GM18508 (cell line): ENCODE results near the gene FBL.
"Not testable (repeated sequence)": the region's sequence is repeated elsewhere in the genome, so short reads cannot be mapped to it uniquely, and the experiment has no call there.

ENCODE experiments used
- ATAC-seq: cut with Tn5 transposase; IDR thresholded peaks from one replicate; pipeline ENCODE4 v1.9.1; 2021; ENCODE audit warnings: moderate number of reproducible peaks; ENCODE audit not compliant: insufficient read depth, unreplicated experiment

Gene FBL

DNA sequence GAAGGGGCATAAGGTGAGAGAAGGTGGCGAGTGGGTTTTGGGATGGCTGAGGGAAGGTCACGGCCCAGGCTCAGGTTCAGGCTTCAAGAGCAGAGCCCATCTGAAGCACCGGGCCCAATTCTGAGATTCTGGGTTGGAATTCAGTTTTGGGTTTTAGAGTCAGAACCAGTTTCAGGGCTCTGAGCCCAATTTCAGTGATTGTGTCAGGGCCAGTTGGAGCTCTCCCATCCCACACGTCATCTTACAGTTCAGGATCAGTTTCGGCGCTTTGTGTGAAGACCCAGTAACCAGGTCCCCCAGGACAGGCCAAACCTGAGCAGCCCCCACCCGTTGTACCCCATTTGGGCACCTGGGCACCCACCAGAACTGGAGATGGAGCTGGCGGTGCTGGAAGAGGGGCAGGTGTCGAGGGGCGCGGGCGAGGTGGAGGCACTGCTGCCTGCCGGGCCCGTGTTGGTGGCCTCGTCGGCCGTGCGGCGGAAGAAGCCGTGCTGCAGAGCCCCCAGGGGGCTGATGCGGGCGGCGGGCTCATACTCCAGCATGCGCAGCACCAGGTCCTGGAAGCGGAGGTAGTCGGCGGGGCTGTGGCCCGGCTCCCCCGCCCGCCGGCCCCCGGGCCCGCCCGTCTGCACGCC, 19.8 kb downstream of the FBL start:
- ATAC-seq = no peak

GRCh38 chr19:39825531-39826076, 20.6 kb downstream of the FBL start:
- no peak for ATAC-seq

DNA sequence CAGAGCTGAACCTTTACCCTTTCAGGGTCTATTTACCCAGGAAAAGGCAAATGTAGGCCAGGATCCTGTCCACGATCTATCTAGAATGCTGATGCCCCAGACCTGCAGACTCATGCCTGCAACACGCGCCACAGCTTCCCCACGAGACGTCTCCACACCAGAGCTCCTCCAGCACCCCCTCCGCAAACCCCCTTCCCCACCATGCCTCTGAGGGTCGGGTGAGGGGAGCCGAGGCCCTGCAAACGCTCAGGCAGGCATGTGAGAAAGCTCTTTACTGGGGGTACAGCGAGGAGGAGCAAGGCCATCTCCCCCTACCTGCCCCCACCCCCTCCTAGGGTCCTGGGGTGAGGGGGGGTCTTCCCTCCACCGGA, 21.1 kb downstream of the FBL start:
- no peak for ATAC-seq

DNA sequence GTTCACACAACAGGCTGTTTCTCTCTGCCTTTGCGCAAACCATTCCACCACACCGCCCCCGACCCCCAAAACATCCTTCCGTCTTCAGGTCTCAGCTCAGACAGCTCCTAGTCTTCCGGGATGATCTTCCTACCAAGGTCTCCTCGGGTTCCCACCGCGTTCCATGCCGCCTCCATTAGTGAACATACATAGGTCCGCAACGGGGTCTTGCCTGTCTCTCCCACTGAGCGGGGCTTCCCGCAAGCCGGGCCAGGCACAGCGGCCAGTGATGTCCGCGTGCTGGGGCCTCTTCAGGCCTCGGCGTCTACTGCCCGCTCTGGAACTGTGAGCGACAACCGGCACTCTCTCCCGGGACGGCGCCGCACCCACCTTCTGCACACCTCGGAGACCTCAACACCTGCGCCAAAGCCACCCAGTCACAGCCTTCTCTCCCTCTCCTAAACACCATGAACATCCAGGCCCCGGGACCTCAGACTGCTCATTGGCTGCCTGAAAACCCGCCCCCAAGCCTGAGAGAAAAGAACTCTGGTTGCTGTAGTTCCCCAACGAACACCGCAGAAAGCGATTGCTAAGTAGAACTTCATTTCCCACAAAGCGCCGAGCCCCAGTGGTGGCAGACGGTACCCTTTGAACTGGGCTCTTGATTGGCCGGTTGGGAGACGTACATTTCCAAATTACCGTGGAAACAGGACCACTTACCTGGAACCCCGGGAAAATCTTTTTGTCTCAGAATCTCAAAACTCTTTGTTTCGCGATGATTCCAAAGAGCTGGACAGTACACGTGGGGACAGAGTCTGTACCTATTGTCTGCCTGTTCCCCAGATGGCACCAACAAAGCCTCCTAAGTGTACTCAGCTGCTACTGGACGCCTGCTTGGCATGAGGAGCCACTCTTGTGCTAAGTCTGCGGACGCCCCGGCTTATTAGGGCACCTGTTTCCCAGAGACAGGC, 21.8 kb downstream of the FBL start:
- ATAC-seq = peak; percentile 76

DNA sequence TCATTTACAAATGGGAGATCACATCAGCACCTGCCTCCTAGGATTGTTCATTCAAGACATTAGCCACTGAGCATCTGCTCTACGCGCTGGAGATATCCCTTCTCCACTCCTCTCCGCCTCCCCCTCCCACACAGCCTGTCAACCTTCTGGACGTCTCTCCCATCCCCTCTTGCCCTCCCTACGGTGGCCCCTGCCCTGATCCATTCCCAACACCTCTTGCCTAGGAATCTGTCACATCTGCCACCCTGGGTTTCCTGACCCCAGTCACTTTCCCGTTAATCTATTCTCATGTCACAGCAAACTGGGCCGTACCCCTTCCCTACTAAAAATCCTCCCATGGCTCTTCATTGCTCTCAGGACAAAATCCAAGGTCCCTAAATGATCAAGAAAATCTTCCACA, 22.5 kb downstream of the FBL start:
- ATAC-seq = no peak

DNA sequence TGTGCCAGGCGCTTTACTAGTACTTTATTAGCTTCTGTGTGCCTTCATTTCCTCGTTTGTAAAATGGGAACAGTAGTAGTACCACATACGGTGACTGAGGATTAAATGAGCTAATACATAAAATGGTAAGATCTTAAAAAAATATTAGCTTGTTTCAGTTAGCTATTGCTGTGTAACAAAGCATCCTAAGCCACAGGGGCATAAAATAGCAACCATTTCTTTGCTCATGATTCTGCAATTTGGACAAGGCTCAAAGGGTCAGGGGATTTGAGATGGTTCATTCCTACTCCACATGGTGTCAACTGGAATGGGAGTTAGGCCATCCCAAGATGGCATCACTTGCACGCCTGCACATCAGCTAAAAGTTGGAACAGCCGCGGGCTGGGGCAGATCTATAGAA, 25.5 kb downstream of the FBL start:
- ATAC-seq = no peak

GRCh38 chr19:39819786-39820185, 26.4 kb downstream of the FBL start:
- no peak for ATAC-seq

- ATAC-seq = no peak
Observed at GRCh38 chr19:39818626-39819097, 27.5 kb downstream of the FBL start.

GRCh38 chr19:39817888-39818561, 28.2 kb downstream of the FBL start:
- ATAC-seq = no peak

- ATAC-seq = no peak
Observed at GRCh38 chr19:39816287-39817048, 29.7 kb downstream of the FBL start.

DNA sequence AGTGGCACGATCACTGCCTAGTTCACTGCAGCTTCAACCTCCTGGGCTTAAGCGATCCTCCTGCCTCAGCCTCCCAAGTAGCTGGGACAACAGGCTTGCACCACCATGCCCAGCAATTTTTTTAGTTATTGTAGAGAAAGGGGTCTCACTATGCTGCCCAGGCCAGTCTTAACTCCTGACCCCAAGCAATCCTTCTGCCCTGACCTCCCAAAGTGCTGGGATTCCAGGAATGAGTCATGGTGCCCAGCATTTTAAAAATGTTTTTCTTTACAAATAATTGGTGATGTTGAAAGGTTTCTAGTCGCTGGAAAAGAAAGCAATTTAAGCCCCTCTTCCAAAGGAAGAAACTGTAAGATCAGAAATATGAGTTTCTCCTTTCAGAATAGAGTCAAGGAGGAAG, 31.6 kb downstream of the FBL start:
- ATAC-seq = no peak

DNA sequence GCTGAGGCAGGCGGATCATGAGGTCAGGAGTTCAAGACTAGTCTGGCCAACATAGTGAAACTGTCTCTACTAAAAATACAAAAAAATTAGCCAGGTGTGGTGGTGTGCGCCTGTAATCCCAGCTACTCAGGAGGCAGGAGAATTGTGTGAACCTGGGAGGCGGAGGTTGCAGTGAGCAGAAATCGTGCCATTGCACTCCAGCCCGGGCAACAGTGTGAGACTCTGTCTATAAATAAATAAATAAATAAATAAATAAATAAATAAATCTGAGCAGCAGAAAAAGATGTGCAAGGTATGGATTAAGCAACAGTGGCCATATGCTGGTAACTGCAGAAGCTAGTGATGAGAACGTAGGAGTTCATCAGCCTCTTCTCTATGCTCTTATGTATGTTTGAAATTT, 32.1 kb downstream of the FBL start:
- not testable (repeated sequence) for ATAC-seq

DNA sequence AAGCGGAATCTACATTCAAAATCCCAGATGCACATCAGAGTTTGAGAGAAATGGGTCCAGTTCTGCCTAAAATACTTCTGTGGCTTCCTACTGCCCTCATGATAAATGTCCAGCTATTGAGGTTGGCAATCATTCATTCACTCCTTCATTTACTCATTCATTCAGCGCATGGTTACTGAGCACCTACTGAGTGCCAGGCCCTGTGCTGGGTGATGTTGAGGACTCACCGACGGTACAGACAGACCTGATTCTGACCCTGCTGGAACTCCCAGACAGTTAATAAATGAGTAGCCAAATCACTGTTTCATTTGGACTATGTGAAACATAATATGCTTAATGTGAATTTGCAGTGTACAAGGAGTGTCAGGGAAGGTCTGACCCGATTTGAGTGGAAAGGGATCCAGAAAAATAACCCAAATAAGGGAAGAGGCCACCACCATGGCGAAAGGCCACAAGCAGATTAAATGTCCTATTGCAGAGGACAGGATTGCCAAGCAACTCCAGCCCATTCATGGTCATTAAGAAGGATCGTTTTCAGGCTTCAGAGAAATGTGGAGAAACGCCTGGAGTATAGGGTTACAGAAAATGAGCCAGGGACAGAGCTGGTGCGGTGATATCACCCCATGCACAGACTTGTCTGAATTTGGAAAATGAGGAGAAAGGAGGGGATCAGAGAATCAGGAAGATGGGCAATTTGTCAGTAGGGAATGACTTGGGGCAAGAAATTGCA, 32.8 kb downstream of the FBL start:
- ATAC-seq = no peak

DNA sequence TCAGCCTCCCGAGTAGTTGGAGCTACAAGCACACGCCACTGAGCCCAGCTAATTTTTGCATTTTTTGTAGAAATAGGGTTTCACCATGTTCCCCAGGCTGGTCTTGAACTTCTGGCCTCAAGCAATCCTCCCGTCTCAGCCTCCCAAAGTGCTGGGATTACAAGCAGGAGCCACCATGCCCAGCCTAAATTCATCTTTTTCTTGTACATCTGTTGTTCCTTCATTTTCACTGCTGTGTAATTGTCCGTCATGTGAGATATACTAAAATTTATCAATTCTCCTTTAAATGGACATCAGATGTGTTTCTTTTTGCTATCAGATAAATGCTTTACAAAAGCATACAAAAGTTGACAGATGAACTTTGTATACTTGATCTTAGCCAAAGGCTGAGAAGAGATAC, 35.1 kb downstream of the FBL start:
- ATAC-seq = no peak

DNA sequence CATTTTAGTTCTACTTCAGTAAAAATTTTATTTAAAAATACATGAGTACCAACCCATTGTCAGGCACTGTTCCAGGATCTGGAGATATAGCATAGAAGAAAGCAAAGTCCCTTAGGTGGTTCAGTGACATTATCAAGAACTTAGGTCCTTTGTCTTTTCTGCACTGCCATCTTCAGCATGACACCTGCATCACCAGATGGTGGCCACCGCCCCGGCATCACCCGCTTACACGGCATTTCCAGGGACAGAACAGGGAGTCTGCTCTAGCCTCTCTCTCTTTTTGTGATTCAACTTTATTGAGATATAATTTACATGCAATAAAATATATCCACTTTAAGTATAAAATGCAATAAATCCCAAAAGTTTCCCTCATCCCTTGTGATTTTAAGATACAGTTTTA, 35.8 kb downstream of the FBL start:
- ATAC-seq = no peak

DNA sequence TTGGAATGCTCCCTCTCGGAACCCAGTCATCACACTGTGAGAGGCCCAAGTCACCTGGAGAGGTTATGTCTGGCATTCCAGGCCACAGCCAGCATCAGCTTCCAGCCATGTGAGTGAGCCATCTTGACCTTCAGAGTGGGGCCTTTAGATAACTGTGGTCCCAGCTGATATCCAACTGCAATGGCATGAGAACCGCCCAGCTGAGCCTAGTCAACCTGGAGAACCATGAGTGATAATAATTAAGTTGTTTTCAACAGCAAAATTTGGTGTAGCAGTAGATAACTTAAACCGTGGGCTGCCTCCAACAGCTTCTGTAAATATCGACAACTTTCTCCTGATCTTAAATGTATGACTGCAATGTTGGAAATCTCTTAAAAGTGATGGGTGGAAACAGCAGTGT, 36.8 kb downstream of the FBL start:
- no peak for ATAC-seq

- not testable (repeated sequence) for ATAC-seq
Observed at GRCh38 chr19:39808688-39809087, 37.5 kb downstream of the FBL start.

DNA sequence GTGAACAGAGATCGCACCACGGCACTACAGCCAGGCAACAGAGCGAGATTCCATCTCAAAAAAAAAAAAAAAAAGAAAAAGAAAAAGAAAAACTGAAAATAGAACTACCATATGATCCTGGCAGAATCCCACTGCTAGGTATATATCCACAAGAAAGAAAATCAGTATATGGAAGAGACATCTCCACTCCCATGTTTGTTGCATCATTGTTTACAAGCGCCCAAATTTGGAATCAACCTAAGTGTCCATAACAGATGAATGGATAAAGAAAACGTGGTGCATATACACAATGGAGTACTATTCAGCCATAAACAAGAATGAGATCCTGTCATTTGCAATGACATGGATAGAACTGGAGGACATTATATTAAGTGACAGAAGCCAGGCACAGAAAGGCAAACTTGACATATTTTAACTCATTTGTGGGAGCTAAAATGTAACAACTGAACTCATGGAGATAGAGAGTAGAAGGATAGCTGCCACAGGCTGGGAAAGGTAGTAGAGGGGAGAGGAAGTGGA, 38.3 kb downstream of the FBL start:
- ATAC-seq = no peak

DNA sequence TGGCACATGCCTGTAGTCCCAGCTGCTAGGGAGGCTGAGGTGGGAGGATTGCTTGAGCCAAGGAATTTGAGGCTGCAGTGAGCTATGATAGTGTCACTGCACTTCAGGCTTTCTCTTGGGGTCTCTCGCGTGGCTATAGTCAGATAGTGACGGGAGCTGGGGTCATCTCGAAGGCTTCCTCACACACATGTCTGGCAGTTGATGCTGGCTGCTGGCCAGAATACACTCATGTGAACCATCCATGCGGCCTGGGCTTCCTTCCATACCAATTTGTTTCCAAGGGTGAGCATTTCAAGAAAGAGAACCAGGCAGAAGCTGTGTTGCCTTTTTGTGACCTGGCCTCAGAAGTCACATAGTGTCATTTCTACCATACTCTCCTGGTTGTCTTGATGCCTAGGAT, 41.1 kb downstream of the FBL start:
- ATAC-seq = no peak
